ENCODE data around the gene CHODL. TPM values are rescaled to one million over a fixed set of nuclear protein-coding genes. Genes with fewer than 3 reads are reported as not detected.

CHODL gene, protein sequence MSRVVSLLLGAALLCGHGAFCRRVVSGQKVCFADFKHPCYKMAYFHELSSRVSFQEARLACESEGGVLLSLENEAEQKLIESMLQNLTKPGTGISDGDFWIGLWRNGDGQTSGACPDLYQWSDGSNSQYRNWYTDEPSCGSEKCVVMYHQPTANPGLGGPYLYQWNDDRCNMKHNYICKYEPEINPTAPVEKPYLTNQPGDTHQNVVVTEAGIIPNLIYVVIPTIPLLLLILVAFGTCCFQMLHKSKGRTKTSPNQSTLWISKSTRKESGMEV
- total RNA-seq: 1 to 10 TPM in 1 of 2 donors, under 1 TPM in 1; 0.16 to 1.4 TPM
- long read RNA-seq: 0 reads

DNA sequence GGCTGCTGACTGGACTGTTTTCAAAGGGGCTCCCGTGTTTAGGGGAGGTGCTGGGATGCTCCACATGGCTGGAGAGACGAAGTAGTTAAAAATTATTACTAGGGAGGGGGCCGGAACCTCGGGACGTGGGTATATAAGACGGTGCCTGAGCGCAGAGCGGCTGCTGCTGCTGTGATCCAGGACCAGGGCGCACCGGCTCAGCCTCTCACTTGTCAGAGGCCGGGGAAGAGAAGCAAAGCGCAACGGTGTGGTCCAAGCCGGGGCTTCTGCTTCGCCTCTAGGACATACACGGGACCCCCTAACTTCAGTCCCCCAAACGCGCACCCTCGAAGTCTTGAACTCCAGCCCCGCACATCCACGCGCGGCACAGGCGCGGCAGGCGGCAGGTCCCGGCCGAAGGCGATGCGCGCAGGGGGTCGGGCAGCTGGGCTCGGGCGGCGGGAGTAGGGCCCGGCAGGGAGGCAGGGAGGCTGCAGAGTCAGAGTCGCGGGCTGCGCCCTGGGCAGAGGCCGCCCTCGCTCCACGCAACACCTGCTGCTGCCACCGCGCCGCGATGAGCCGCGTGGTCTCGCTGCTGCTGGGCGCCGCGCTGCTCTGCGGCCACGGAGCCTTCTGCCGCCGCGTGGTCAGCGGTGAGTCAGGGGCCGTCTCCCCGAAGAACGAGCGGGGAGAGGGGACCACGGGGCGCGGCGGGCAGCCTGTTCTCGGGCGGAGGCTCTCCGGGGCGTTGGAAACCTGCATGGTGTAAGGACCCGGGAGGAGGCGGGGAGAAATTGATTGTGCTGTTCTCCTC is at the start of gene CHODL:
TSS of gene CHODL (plus strand) at position 163 of the 793 bp plus-strand sequence. CDS start at position 554, 391 bp downstream.
- DNase-seq (peak; percentile 28), ATAC-seq (peak; percentile 57 to 83)
- intact Hi-C loops (cut with DNase I): no loop called here

DNA sequence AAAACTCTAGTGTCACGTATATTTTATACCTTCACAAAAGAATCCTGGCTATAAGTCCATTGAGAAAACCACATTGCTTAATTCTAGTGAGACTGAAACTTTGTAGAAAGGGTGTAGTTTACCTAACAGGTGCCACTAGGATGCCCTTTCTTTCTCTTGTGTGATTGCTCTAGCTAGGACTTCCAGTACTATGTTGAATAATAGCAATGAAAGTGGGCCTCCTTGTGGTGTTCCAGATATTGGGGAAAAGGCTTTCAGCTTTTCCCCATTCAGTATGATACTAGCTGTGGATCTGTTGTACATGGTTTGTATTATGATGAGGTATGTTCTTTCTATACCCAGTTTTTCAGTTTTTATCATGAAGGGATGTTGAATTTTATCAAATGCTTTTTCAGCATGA is 39.7 kb upstream of the CHODL start:
- ATAC-seq (no peak), DNase-seq (no peak)
- intact Hi-C loops (cut with DNase I): no loop called here

DNA sequence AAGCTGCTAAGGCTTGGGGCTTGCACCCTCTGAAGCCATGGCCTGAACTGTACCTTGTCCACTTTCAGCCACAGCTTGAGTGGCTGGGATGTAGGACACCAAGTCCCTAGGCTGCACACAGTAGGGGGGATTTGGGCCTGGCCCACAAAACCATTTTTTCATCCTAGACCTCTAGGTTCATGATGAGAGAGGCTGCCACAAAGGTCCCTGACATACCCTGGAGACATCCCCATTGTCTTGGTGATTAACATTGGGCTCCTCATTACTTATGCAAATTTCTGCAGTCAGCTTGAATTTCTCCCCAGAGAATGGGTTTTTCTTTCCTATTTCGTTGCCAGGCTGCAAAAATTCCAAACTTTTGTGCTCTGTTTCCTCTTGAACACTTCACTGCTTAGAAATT is 26.3 kb upstream of the CHODL start:
- no peak for DNase-seq
- ATAC-seq: no peak
- intact Hi-C loops (cut with DNase I): no loop called here

DNA sequence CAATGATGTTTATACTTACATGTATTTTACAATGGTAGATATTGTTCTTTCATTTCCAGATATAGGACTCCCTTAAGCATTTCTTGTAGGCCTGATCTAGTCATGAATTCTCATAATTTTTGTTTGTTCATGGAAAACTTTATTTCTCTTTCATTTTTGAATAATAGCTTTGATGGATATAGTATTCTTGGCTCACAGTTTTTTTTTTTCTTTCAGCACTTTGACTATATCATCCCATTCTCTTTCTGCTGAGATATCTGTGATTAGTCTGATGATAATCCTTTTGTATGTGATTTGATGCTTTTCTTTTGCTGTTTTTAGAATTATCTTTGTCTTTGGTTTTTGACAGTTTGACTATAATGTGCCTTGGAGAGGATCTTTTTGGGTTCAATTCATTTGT is 24.1 kb upstream of the CHODL start:
- no peak for ATAC-seq
- intact Hi-C loops (cut with DNase I): no loop called here
- no peak for DNase-seq

DNA sequence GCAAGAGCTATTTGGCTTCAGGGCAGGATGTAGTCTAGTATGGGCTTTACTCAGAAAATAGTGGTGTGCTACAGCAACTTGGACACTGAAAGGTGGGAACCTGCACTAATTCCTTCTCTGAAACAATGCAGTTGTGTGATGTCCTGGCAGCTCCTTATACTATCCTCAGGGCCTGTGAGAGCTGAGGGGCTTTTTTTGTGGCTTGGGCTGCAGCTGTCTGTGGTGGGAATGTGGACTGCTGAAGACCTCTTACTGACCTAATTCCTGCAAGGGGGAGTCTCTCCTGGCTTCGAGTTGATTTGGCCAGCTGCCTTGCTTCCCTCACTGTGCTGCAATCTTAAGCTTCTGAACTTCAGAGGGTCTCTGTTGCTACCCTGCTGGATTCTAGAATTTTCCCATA is 22.3 kb upstream of the CHODL start:
- no peak for ATAC-seq
- no peak for DNase-seq
- intact Hi-C loops (cut with DNase I): no loop called here

DNA sequence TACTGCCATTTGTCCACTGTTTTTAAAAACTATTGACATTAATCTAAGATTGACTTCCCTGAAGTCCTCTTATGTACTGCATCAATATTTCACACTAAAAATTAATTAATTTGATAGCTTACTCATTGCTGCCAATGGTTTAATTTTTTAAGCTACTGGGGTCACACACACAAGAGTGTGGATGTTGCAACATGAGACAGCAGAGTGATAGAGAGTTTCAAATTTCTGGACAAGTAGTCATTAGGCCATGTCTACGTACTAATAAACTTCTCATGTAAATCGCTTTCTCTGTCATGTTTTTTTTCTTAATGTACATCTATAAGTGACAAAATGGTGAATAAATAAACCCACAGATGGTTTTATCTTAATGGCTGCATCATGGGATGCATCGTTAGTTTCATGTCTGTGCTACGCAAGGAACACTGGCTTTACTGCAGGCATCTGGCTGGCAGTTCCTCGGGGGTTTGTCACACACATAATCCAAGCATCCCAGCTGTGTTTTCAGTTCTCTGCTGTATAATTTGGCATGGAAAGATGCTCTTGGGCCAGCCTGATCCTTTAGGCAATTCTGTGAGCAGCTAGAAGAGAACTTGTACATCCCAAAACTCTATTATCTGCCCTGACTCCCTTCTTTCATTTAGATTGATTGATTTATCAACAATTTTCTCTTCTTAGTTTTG is 16.4 kb upstream of the CHODL start:
- intact Hi-C loops (cut with DNase I): no loop called here
- ATAC-seq: peak in 1 of 2 donors; percentile 57
- no peak for DNase-seq

DNA sequence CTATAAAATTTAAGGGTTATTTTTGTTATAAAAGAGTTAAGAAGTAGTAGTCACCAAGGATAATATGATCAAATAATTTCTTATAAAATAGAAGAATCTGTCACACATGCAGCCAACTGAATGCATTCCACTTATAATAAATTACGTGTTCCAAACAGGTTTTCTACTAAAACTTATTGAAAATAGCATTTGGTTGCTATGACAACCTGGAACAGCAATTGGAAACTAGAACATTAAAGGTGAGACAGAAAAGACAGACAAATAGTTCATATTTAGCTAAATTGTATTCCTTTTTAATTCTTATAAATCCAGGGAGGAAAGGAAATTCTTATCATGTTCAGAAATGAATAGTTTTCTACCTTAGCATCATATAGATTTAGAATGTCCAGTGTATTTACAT is 9.1 kb upstream of the CHODL start:
- ATAC-seq: no peak
- no peak for DNase-seq
- intact Hi-C loops (cut with DNase I): no loop called here

DNA sequence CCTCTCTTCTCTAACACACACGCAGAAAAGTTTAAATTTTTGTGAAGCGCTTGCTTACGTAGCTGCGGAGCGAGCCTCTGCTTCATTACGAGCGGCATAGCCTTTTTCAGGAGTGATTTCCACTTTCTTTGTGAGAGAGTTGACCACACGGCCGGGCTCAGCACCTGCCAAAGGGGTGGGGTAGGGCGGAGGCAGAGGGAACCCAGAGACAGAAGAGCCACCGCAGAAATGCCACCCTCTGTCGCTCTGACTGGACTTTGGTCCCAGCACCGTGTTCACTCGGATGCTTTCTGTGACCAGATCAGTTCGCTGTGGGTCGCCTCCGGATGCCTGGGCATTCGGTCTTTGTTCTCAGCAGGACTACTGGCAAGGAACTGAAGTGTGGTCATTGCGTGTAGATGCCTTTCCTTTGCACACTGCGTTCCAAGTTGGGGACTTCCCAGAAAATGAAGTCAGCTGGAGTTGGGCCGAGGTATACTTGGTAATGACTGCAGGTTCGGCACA is 883 bp downstream of the CHODL start:
- peak; percentile 28 for DNase-seq
- peak; percentile 44 to 62 for ATAC-seq
- intact Hi-C loops (cut with DNase I): no loop called here

DNA sequence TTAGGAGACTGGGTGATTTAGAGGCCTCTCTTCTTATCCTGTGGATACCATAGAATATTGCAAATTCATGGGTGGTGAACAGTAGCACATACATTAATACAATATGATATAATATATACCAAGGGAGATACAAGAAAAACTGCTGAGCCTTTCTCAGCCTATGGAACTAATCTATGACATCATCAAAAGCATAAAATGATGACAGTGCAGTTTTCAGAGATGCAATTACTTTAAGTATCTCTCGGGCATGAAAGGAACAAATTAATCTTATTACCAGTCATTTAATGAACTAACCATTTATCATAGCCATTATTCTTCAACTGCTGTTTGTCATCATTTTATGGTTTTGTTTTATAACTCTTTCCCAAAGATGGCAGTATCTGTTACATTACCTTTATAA is 3.5 kb downstream of the CHODL start:
- ATAC-seq (no peak), DNase-seq (no peak)
- intact Hi-C loops (cut with DNase I): no loop called here

DNA sequence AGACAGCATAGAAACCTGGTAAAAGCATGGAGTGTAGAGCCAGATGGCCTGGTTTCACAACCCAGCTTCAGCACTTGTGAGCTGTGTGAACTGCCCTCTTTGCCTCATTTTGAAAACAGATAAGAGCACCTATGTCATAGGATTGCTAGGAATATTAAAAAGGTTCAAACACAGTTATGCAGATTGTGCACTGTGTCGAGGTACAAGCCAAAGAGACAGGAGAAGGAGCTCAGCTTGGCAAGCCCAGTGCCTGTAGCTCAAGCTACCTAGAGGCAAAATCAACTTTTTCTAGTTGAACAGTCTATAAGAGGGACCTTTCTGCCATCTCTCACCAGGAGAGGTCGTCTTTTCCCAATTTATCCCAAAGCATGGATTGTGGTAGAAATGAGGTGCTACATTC is 5.0 kb downstream of the CHODL start:
- ATAC-seq (no peak), DNase-seq (no peak)
- intact Hi-C loops (cut with DNase I): no loop called here

DNA sequence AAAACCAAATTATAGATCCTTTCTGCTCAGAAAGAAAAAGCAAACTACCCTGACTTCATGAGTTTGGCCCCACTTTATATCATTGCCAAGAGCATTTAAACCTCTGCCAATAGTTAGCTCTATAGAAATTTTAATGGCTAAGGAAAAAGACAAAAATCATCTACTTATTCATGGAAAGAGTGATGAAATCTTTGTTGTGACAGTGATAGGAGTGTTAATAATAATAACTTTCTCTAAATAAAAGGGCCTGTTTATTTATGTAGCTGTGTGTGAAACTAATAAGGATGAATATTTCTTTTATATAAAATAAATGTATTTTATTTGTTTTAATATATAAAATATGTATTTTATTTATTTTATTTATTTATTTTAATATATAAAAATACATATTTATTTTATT is 6.4 kb downstream of the CHODL start:
- DNase-seq: no peak
- intact Hi-C loops (cut with DNase I): no loop called here
- ATAC-seq: no peak

DNA sequence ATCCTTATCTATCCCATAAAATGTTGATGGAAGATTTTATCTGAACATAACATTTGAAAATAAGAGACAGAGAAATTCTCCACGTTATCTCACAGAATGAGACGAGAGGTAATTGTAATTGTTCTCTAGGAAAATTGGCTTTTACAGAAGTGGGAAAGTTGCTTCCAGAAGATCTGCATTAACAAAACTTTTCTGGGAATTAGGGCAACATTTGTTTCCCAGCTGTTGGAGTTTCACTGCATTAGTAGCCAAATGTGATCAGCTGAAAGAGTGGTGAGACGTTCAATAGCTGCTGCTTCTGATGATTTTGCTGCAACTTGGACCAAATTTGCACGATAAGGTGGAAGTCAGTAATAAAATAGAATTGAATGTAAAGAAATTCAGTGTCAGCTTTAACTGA is 7.6 kb downstream of the CHODL start:
- DNase-seq (no peak), ATAC-seq (no peak)
- intact Hi-C loops (cut with DNase I): no loop called here

DNA sequence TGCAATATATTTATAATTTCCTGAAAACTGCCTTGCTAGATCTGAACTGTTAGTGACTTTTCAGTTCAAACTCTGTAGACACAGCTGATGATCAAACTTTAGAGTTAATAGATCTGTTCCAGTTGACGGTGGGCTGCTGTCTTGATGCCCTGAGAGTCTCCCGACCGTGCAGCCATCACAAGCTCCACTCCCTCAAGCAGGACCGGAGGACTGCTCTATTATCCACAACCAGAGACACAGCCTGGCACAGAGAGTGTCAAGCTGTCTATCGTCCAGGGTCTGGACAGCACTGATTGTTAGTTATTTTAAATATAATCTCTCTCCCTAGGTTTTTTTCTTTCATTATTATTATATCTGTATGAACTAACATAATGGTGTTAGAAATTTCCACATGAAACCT is 8.0 kb downstream of the CHODL start:
- ATAC-seq: peak in 1 of 2 donors; percentile 46

DNA sequence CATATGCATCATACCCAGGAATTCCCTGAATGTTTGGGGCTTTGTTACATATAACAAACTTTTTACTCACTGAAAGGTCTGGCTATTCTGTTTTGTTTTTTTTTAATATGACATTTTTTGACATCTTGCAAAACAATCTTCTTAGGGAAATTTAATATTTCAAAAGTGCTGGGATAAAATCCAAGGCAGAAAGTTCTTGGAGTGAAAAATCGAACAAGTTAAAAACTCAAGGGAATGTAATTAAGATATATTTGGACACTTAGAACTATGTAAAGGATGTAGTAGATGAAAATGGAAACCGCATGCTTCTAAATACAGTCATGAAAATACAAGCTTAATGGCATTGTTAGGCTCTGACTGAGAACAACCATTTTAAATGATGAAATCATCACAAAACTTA is 8.6 kb downstream of the CHODL start:
- DNase-seq (no peak), ATAC-seq (no peak)
- intact Hi-C loops (cut with DNase I): no loop called here

More for the DNA sequence above, 8.0 kb downstream of the CHODL start:
- no peak for DNase-seq
- intact Hi-C loops (cut with DNase I): no loop called here

DNA sequence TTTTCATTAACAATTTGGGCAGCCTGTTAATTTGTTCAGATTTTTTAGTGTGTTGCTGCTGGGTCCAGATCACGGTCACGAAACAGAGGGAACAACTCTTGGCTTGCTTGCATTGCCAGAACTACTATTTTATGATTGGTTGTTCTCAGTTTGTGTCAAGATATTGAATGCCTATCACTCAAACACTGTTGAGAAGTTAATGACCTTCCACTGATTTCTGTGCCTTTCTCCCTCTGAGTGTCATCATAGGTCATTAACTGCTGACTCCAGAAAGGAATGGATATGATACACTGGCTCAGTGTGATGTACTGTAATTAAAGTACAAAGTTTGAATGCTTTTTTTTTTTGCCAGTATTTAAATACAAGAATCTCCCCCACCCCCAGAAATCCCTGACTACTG is 9.2 kb downstream of the CHODL start:
- ATAC-seq (no peak), DNase-seq (no peak)
- intact Hi-C loops (cut with DNase I): no loop called here

DNA sequence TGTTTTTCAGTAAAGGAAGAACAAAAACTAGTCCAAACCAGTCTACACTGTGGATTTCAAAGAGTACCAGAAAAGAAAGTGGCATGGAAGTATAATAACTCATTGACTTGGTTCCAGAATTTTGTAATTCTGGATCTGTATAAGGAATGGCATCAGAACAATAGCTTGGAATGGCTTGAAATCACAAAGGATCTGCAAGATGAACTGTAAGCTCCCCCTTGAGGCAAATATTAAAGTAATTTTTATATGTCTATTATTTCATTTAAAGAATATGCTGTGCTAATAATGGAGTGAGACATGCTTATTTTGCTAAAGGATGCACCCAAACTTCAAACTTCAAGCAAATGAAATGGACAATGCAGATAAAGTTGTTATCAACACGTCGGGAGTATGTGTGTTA is 21.3 kb downstream of the CHODL start:
- intact Hi-C loops (cut with DNase I): no loop called here
- DNase-seq: no peak
- no peak for ATAC-seq

DNA sequence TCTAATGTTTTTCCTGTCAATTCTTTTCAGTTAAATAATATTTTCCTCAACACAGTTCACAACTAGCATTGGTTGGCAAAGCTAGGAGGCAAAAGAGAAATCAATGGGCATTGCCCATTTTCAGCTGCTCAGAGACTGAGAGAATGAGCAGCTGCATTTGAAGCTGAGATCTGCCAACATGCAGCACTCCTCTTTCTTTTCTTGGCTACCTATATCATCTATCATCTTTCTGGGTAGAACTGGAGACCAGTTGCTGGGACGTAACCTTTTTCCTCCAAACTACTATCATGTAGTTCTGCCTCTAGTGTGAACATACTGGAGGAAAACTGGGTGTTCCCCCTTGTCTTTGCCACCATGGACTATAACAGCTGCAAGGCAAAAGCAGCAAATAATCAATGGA is 22.9 kb downstream of the CHODL start:
- intact Hi-C loops (cut with DNase I): no loop called here
- DNase-seq (no peak), ATAC-seq (no peak)

DNA sequence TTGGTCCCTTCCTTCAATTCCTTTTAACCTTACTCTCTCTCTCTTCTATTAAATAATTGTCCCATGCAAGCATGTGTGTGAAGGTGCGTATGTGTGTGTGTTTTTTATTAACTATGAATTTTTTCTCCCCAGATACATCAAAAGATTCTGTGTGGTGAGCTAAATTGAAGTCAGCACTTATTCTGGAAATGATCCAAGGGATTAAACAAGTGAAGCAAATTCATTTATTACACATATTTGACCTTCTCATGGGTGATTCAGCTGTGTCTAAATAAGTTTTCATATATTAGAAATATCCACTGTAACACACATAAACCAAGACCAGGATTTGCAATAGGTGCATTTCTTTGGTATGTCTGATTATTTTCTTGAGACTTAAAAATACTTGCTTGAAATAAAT is 24.3 kb downstream of the CHODL start:
- intact Hi-C loops (cut with DNase I): no loop called here
- DNase-seq: no peak
- ATAC-seq: no peak

DNA sequence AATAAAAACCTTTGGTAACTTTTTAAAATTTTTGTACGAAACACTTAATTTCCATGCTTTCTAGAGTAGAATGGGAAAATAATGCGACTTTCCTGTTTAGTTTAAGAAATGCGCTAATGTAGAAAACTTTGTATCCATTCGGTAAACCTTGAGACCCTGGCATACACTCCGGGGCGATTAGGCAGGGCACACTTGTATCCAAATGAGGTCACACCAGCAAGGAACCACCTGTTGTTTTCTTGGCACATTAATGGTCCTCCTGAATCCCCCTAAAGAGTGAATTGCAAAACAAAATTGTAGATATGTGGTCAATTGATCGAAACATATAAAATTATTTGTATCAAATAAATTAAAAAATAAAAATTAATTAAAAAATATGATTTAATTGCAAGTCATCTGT is 25.2 kb downstream of the CHODL start:
- ATAC-seq (no peak), DNase-seq (no peak)
- intact Hi-C loops (cut with DNase I): no loop called here

DNA sequence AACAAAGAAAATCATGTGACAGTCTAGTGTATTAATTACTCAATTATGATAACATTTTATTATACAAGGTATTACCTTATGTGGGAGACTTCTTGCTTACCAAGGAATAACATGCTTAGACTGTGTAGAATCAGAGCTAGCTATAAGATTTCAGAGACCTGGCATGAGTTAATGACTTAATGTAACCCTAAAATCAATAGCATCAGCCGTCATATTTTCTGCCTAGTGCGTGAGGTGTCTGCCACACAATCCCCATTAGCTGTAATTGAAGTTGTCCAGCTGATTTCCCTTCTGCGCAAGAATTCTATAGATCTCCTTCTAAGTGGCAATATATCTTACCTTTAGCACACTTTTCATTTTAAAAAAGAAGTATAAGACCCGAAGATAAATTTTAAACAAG is 28.8 kb downstream of the CHODL start:
- ATAC-seq (no peak), DNase-seq (no peak)
- intact Hi-C loops (cut with DNase I): no loop called here
